Small intestine (tissue), 7 donors: Measurements from ENCODE around the gene OR2T12. TPM values are rescaled to one million over a fixed set of nuclear protein-coding genes. Genes with fewer than 3 reads are reported as not detected.
A peak's percentile ranks its signal among the peaks of the same experiment; 100 is the strongest.
"Not testable (repeated sequence)": the region's sequence is repeated elsewhere in the genome, so short reads cannot be mapped to it uniquely, and the experiment has no call there.

ENCODE experiments used
- DNase-seq, 2 donors: peaks; one replicate each; pipeline versions ENCODE4 v3.0.0 to v3.0.0-alpha.2; 2013
- FAIRE-seq: peaks from 2 replicates; lab custom pipeline; 2012; peaks lifted over from hg19 to GRCh38; lab: Jason Lieb, UNC
- H3K27ac ChIP-seq, 3 donors: one replicate each; pipeline ENCODE4 v1.5.1; 2013; ENCODE audit warnings: low read length in 2 of 3, mild to moderate bottlenecking in 2 of 3, control low read depth in 1 of 3, inconsistent platforms in 1 of 3, low read depth in 1 of 3, moderate library complexity in 1 of 3
- H3K27me3 ChIP-seq, 3 donors: one replicate each; pipeline ENCODE4 v1.6.1; 2013; ENCODE audit warnings: low read length in 3 of 3, inconsistent platforms in 1 of 3; ENCODE audit not compliant: control insufficient read depth in 3 of 3, insufficient read depth in 3 of 3
- H3K36me3 ChIP-seq, 3 donors: one replicate each; pipeline ENCODE4 v1.6.1; 2013; ENCODE audit warnings: low read length in 3 of 3, inconsistent platforms in 1 of 3, low read depth in 1 of 3, mild to moderate bottlenecking in 1 of 3, moderate library complexity in 1 of 3; ENCODE audit not compliant: control insufficient read depth in 3 of 3, insufficient read depth in 2 of 3
- H3K4me1 ChIP-seq, 3 donors: one replicate each; pipeline ENCODE4 v1.6.1; 2013; ENCODE audit warnings: low read length in 2 of 3, inconsistent platforms in 1 of 3, low read depth in 1 of 3, mild to moderate bottlenecking in 1 of 3, moderate library complexity in 1 of 3; ENCODE audit not compliant: control insufficient read depth in 3 of 3, insufficient read depth in 2 of 3
- H3K4me3 ChIP-seq, 3 donors: one replicate each; pipeline ENCODE4 v1.5.1; 2013; ENCODE audit warnings: low read length in 3 of 3, control low read depth in 1 of 3, inconsistent platforms in 1 of 3, low read depth in 1 of 3, mild to moderate bottlenecking in 1 of 3, moderate library complexity in 1 of 3
- H3K9me3 ChIP-seq, 2 donors: one replicate each; pipeline ENCODE4 v1.6.1; 2013; ENCODE audit warnings: low read depth in 1 of 2, low read length in 1 of 2; ENCODE audit not compliant: control insufficient read depth in 2 of 2, insufficient read depth in 1 of 2
- WGBS, 3 donors: extraction: QIAGEN DNeasy Blood & Tissue Kit; methylation state at CpG; one replicate each; pipeline ENCODE4 v1.1.7; 2013; 5-methylcytosine and 5-hydroxymethylcytosine counted together
- polyA plus RNA-seq, 4 donors: library from polyadenylated mRNA; stranded (reverse) in 3 of 4; unstranded in 1 of 4; fragments of 200-250 nt in 3 of 4; fragments of 120-200 nt in 1 of 4; gene quantifications; one replicate each; pipeline versions ENCODE4 v1.2.1 to v1.2.3, GENCODE V29; 2013
- donor health status: healthy with polysubstance abuse.
- donor health status: control.
- donor health status: control.
- donor health status: Bipolar disorder and iron deficiency.
- donor health status: healthy.

OR2T12 gene
- polyA plus RNA-seq, 4 donors, result not detected

- H3K27me3 ChIP-seq, result no peaks in the 10 kb centered on the region
- no peaks in the 10 kb centered on the region for H3K4me1 ChIP-seq
- no peak for DNase-seq
- H3K27ac ChIP-seq, result no peak overlapping the region
- H3K36me3 ChIP-seq, result no peaks in the 10 kb centered on the region
- 45 to 67% (median 48%) methylated on average over 6 of the region's 6 CpGs for WGBS, 3 donors
- FAIRE-seq, result no peak
- H3K9me3 ChIP-seq, result no peaks in the 10 kb centered on the region
- no peak overlapping the region for H3K4me3 ChIP-seq
Measured at GRCh38 chr1:248288391-248288790, 14.8 kb downstream of the OR2T12 start.

- FAIRE-seq (no peak), DNase-seq (no peak)
- no peaks in the 10 kb centered on the region for H3K27me3 ChIP-seq
- H3K4me3 ChIP-seq, result no peak within 1 kb of the TSS
- no peaks in the 10 kb centered on the region for H3K4me1 ChIP-seq
- no peak within 1 kb of the TSS for H3K27ac ChIP-seq
- H3K36me3 ChIP-seq, result no peaks in the 10 kb centered on the region
- WGBS, 3 donors, result 29 to 47% (median 40%) methylated on average over 1 of the region's 1 CpG
- H3K9me3 ChIP-seq, result peaks cover 0 to 2% of the 10 kb centered on the region in 2 donors
Measured at GRCh38 chr1:248277876-248278275, 25.3 kb downstream of the OR2T12 start, which contains the start of gene OR2T33. Gene OR2T33 (minus strand): TSS chr1:248277976. CDS start chr1:248273814, 4,162 bp downstream.

DNA sequence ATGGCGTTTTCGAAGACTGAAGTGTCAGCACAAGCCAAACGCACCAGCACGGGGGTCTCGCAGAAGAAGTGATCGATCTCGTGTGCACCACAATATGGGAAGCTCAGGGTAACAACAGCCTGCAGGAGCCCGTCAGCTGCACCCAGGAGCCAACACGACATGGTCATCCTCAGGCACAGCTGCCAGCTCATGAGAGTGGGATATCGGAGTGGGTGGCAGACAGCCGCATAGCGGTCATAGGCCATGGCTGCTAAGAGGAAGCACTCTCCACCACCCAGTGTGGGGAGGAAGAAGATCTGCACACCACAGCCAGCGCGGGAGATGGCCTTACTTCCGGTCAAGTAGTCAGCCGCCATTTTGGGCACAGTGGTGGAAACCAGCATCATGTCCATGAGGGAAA lies 30.0 kb downstream of the OR2T12 start:
- FAIRE-seq, DNase-seq, H3K36me3 ChIP-seq, H3K27ac ChIP-seq, H3K4me1 ChIP-seq, H3K4me3 ChIP-seq, H3K9me3 ChIP-seq, H3K27me3 ChIP-seq: not testable (repeated sequence)
- WGBS, 3 donors, result 80 to 87% (median 87%) methylated on average over 4 to 7 of the region's 16 CpGs

- FAIRE-seq (no peak), DNase-seq (no peak)
Measured at GRCh38 chr1:248268178-248268577, 35.0 kb downstream of the OR2T12 start.

DNA sequence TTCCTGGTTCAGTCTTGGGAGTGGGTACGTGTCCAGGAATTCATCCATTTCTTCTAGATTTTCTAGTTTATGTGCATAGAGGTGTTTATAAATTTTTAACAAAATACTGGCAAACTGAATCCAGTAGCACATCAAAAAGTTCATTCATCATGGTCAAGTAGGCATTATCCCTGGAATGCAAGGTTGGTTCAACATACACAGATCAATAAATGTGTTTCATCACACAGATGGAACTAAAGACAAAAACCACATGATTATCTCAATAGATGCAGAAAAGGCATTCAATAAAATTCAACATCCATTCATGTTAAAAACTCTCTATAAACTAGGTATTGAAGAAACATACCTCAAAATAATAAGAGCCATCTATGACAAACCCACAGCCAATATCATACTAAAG lies 43.9 kb downstream of the OR2T12 start:
- H3K4me3 ChIP-seq, H3K9me3 ChIP-seq, H3K27ac ChIP-seq, H3K4me1 ChIP-seq, H3K27me3 ChIP-seq, H3K36me3 ChIP-seq, DNase-seq, FAIRE-seq: not testable (repeated sequence)
- WGBS, 3 donors, result 78 to 85% (median 78%) methylated on average over 1 of the region's 1 CpG

More at GRCh38 chr1:248268178-248268577, 35.0 kb downstream of the OR2T12 start:
- Histone ChIP-seq H3K9me3 (no peaks in the 10 kb centered on the region), H3K27ac (no peak overlapping the region), H3K36me3 (no peaks in the 10 kb centered on the region), H3K27me3 (no peaks in the 10 kb centered on the region), H3K4me1 (no peaks in the 10 kb centered on the region), H3K4me3 (no peak overlapping the region)
- WGBS, 3 donors, result 61 to 70% (median 62%) methylated on average over 4 of the region's 4 CpGs

- Histone ChIP-seq H3K36me3 (no peaks in the 10 kb centered on the region), H3K27me3 (no peaks in the 10 kb centered on the region), H3K4me1 (no peaks in the 10 kb centered on the region), H3K4me3 (no peak overlapping the region), H3K9me3 (peaks cover 0 to 3% of the 10 kb centered on the region in 2 donors), H3K27ac (no peak overlapping the region)
- 13 to 41% (median 25%) methylated on average over 14 of the region's 14 CpGs for WGBS, 3 donors
- peak; percentile 0 to 2 for DNase-seq
- FAIRE-seq, result no peak
Measured at GRCh38 chr1:248243204-248243603, 60.0 kb downstream of the OR2T12 start.

Other genes with a start within 250 kb of the OR2T12 start
- under 1 TPM in 1 of 4 donors, not detected in 3; 0.16 TPM for gene OR2L13, start 208.2 kb downstream of the OR2T12 start, polyA plus RNA-seq
- gene OR2M5, start 158.3 kb downstream of the OR2T12 start, polyA plus RNA-seq, result not detected
- gene OR2M2, start 128.6 kb downstream of the OR2T12 start, polyA plus RNA-seq, result not detected
- under 1 TPM in 1 of 4 donors, not detected in 3; under 0.01 TPM for gene OR2M3, start 106.2 kb downstream of the OR2T12 start, polyA plus RNA-seq
- gene OR2M4, start 72.0 kb downstream of the OR2T12 start, polyA plus RNA-seq, result not detected
- not detected for gene OR2T33, start 25.4 kb downstream of the OR2T12 start, polyA plus RNA-seq
- not detected for gene OR2M7, start 21.1 kb upstream of the OR2T12 start, polyA plus RNA-seq
- gene OR14C36, start 45.4 kb upstream of the OR2T12 start, polyA plus RNA-seq, result not detected
- not detected for gene OR2T4, start 58.2 kb upstream of the OR2T12 start, polyA plus RNA-seq
- not detected for gene OR2T6, start 72.3 kb upstream of the OR2T12 start, polyA plus RNA-seq
- gene OR2T1, start 99.6 kb upstream of the OR2T12 start, polyA plus RNA-seq, result not detected
- not detected for gene OR2T2, start 142.2 kb upstream of the OR2T12 start, polyA plus RNA-seq
- gene OR2T3, start 169.9 kb upstream of the OR2T12 start, polyA plus RNA-seq, result not detected
- gene OR2T5, start 185.2 kb upstream of the OR2T12 start, polyA plus RNA-seq, result not detected
- not detected for gene OR2G6, start 204.6 kb upstream of the OR2T12 start, polyA plus RNA-seq